ENCODE results near the gene RNF8. TPM values are rescaled to one million over a fixed set of nuclear protein-coding genes. Genes with fewer than 3 reads are reported as not detected.
A peak's percentile ranks its signal among the peaks of the same experiment; 100 is the strongest.
"Not testable (repeated sequence)": the region's sequence is repeated elsewhere in the genome, so short reads cannot be mapped to it uniquely, and the experiment has no call there.

Gene RNF8
- total and polyA plus RNA-seq, 3 donors from 2014 or later: 44.0 to 49.9 (median 49.4) TPM

DNA sequence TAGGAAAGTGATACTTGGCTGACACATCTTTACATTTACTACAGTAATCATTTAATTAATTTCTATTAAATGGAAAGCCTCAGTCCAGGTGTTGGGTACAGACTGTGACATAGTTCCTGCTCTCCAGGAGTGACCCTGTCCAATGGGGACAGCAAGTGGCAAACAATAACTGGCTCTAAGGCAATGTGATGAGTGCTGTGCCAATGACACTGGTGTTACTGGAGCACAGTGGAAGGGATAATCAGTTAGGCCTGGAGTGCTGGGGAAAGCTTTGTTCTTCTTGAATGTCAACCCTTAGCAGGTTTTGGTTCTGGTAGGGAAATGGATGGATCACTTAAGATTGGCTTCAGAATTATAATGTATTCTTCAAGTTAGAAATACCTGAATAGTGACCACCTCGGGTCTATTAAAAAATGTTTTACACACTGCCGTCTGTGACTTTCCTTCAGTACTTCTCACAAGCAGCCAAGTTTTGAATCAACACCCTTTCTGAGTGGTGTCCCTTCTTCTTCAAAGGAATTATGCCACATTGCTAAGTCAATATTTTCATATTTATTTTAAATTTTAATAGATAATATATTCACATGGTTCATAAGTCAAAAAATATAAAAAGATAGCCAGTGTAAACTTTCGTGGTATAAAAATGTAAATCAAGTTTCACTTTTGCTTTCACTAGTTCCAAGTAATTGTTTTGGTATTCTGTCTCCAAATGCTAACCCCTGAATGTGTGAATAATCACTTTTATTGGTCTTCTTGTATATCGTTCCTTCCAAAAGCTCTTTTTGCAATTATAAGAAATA, 88.8 kb downstream of the RNF8 start:
- Histone ChIP-seq H3K27me3 (no peaks in the 10 kb centered on the region), H3K9me3 (no peaks in the 10 kb centered on the region), H3K4me1 (peaks cover 31% of the 10 kb centered on the region), H3K4me3 (no peak overlapping the region), H3K27ac (peak overlapping the region in 1 of 2 donors; percentile 65), H3K36me3 (ENCODE audit: low read depth, missing control alignments) (peaks cover 4% of the 10 kb centered on the region)
- intact Hi-C loops (cut with DNase I; ENCODE audit: low total_unique reads): no loop called here
- no peak for DNase-seq
- TF ChIP-seq POLR2A (IDR thresholded peaks at IDR 0.05): no peak
- no peak for TF ChIP-seq CTCF (IDR thresholded peaks at IDR 0.05)
- WGBS, 2 donors: 42 to 45% methylated on average over 4 of the region's 4 CpGs

GRCh38 chr6:37443216-37443542, 89.4 kb downstream of the RNF8 start:
- H3K36me3 ChIP-seq (ENCODE audit: low read depth, missing control alignments); H3K4me3 ChIP-seq; intact Hi-C loops (cut with DNase I; ENCODE audit: low total_unique reads): not testable (repeated sequence)

More at GRCh38 chr6:37443216-37443542, 89.4 kb downstream of the RNF8 start:
- H3K27me3 ChIP-seq, DNase-seq, H3K9me3 ChIP-seq: not testable (repeated sequence)
- 81 to 84% methylated on average over 5 of the region's 5 CpGs for WGBS, 2 donors
- peaks cover 26% of the 10 kb centered on the region for H3K4me1 ChIP-seq
- H3K27ac ChIP-seq: peak overlapping the region in 1 of 2 donors; percentile 65

Small RNAs within 50 kb of the gene (small RNA-seq; reads per million reads assigned to genes)
- gene RN7SL273P: 0 reads per million in 2 donors

Other genes starting within 250 kb of the RNF8 start
- 10 to 100 TPM; 20.4 to 30.8 TPM for gene PIM1, start 183.8 kb upstream of the RNF8 start, total RNA-seq
- 28.0 TPM for gene PIM1, start 183.8 kb upstream of the RNF8 start, polyA plus RNA-seq (ENCODE audit: insufficient read depth, low read depth, low replicate concordance)
- 10 to 100 TPM; 25.6 to 36.4 TPM for gene TBC1D22B, start 96.2 kb upstream of the RNF8 start, total RNA-seq
- gene TBC1D22B, start 96.2 kb upstream of the RNF8 start, polyA plus RNA-seq (ENCODE audit: insufficient read depth, low read depth, low replicate concordance): 23.1 TPM
- gene TMEM217, start 95.8 kb upstream of the RNF8 start, total RNA-seq: 10 to 100 TPM; 13.3 to 16.2 TPM
- 46.5 TPM for gene TMEM217, start 95.8 kb upstream of the RNF8 start, polyA plus RNA-seq (ENCODE audit: insufficient read depth, low read depth, low replicate concordance)
- 100 to 1,000 TPM; 231 to 234 TPM for gene CMTR1, start 79.2 kb downstream of the RNF8 start, total RNA-seq
- 123 TPM for gene CMTR1, start 79.2 kb downstream of the RNF8 start, polyA plus RNA-seq (ENCODE audit: insufficient read depth, low read depth, low replicate concordance)
- gene CCDC167, start 145.9 kb downstream of the RNF8 start, total RNA-seq: 10 to 100 TPM; 65.4 to 73.5 TPM
- gene CCDC167, start 145.9 kb downstream of the RNF8 start, polyA plus RNA-seq (ENCODE audit: insufficient read depth, low read depth, low replicate concordance): 65.2 TPM

All from testis (tissue), 3 donors.